ENCODE results near the gene SIN3B.

SIN3B gene

GRCh38 chr19:16889366-16889882, 60.2 kb downstream of the SIN3B start:
- no peak for DNase-seq (ENCODE audit: low spot score)

GRCh38 chr19:16889883-16890460, 60.8 kb downstream of the SIN3B start:
- no peak for DNase-seq (ENCODE audit: low spot score)

- DNase-seq (ENCODE audit: low spot score), result no peak
Observed at GRCh38 chr19:16890461-16891184, 61.4 kb downstream of the SIN3B start.

- no peak for DNase-seq (ENCODE audit: low spot score)
Observed at GRCh38 chr19:16891696-16892382, 62.6 kb downstream of the SIN3B start.

- DNase-seq (ENCODE audit: low spot score), result no peak
Observed at GRCh38 chr19:16892436-16892835, 63.2 kb downstream of the SIN3B start.

- no peak for DNase-seq (ENCODE audit: low spot score)
Observed at GRCh38 chr19:16892868-16893685, 63.9 kb downstream of the SIN3B start.

- no peak for DNase-seq (ENCODE audit: low spot score)
Observed at GRCh38 chr19:16893686-16893989, 64.4 kb downstream of the SIN3B start.

- DNase-seq (ENCODE audit: low spot score), result no peak
Observed at GRCh38 chr19:16894080-16894479, 64.9 kb downstream of the SIN3B start.

GRCh38 chr19:16895467-16896145, 66.4 kb downstream of the SIN3B start:
- no peak for DNase-seq (ENCODE audit: low spot score)

- DNase-seq (ENCODE audit: low spot score), result no peak
Observed at GRCh38 chr19:16896146-16897028, 67.2 kb downstream of the SIN3B start.

GRCh38 chr19:16897029-16897855, 68.0 kb downstream of the SIN3B start:
- DNase-seq (ENCODE audit: low spot score), result peak; percentile 99

- no peak for DNase-seq (ENCODE audit: low spot score)
Observed at GRCh38 chr19:16897856-16898161, 68.6 kb downstream of the SIN3B start.

GRCh38 chr19:16898361-16899015, 69.3 kb downstream of the SIN3B start:
- DNase-seq (ENCODE audit: low spot score), result no peak

GRCh38 chr19:16899566-16900075, 70.4 kb downstream of the SIN3B start:
- DNase-seq (ENCODE audit: low spot score), result peak; percentile 81

- no peak for DNase-seq (ENCODE audit: low spot score)
Observed at GRCh38 chr19:16901491-16902175, 72.4 kb downstream of the SIN3B start.

GRCh38 chr19:16902545-16902944, 73.3 kb downstream of the SIN3B start:
- DNase-seq (ENCODE audit: low spot score), result no peak

- DNase-seq (ENCODE audit: low spot score), result no peak
Observed at GRCh38 chr19:16903347-16903746, 74.1 kb downstream of the SIN3B start.

GRCh38 chr19:16904599-16904998, 75.4 kb downstream of the SIN3B start:
- no peak for DNase-seq (ENCODE audit: low spot score)

- DNase-seq (ENCODE audit: low spot score), result no peak
Observed at GRCh38 chr19:16908759-16909158, 79.6 kb downstream of the SIN3B start.
